IMR-90 (cell line): Measurements from ENCODE around the gene GLIPR1. TPM values are rescaled to one million over a fixed set of nuclear protein-coding genes. Genes with fewer than 3 reads are reported as not detected.

Source experiments
- ATAC-seq: fragments of 200-7000 bp; cut with Tn5 transposase; 2 replicates; pipeline ENCODE4 v1.9.1; 2020; ENCODE audit warnings: low read depth, mild to moderate bottlenecking, moderate library complexity
- BruUV-seq: library from RNA; stranded (reverse); fragments of 400-500 nt; replicated peaks from 2 replicates; lab custom pipeline; 2021; lab: Mats Ljungman, UMichigan
- CTCF ChIA-PET: fragments of 300-600 bp; formaldehyde crosslinking; extraction: SDS; loops from one replicate; lab custom pipeline; 2021; ENCODE audit warnings: antibody characterized with exemption; lab: Yijun Ruan, JAX
- POLR2A ChIA-PET: fragments of 300-600 bp; sonication (Branson Sonifier 250); formaldehyde crosslinking; loops from one replicate; lab custom pipeline; 2022; ENCODE audit warnings: antibody characterized with exemption; ENCODE audit not compliant: unreplicated experiment; lab: Charles Lee
- DNase-seq: peaks from one replicate; pipeline ENCODE4 v3.0.0; 2013
- H2AFZ ChIP-seq: replicated peaks from 2 replicates; pipeline ENCODE3; 2013; ENCODE audit warnings: low read length, mild to moderate bottlenecking; ENCODE audit not compliant: poor library complexity
- H2AK5ac ChIP-seq: 2 replicates; pipeline ENCODE4 v1.6.1; 2013; ENCODE audit warnings: low read depth, low read length, inconsistent platforms
- H2AK9ac ChIP-seq: replicated peaks from 2 replicates; pipeline ENCODE3; 2013; ENCODE audit warnings: mild to moderate bottlenecking, low read depth, low read length, moderate library complexity; ENCODE audit not compliant: poor library complexity
- H2BK120ac ChIP-seq: 2 replicates; pipeline ENCODE4 v1.6.1; 2013; ENCODE audit warnings: low read depth, low read length, inconsistent platforms
- H2BK15ac ChIP-seq: 3 replicates; pipeline ENCODE4 v1.6.1; 2013; ENCODE audit warnings: low read depth, low read length, inconsistent platforms
- H2BK20ac ChIP-seq: 2 replicates; pipeline ENCODE4 v1.6.1; 2013; ENCODE audit warnings: low read depth, mild to moderate bottlenecking, inconsistent platforms, low read length, moderate library complexity
- H2BK5ac ChIP-seq: 2 replicates; pipeline ENCODE4 v1.6.1; 2013; ENCODE audit warnings: mild to moderate bottlenecking, low read depth, low read length, inconsistent platforms; ENCODE audit not compliant: poor library complexity, severe bottlenecking
- H3K14ac ChIP-seq: replicated peaks from 2 replicates; pipeline ENCODE4 v1.6.1; 2013; ENCODE audit warnings: low read depth, low read length, inconsistent platforms
- H3K18ac ChIP-seq: 2 replicates; pipeline ENCODE4 v1.6.1; 2013; ENCODE audit warnings: low read depth, low read length, control low read depth
- H3K23ac ChIP-seq: 2 replicates; pipeline ENCODE4 v1.6.1; 2013; ENCODE audit warnings: low read depth, low read length, inconsistent platforms
- H3K27ac ChIP-seq: 2 replicates; pipeline ENCODE4 v1.5.1; 2013; ENCODE audit warnings: mild to moderate bottlenecking, control low read depth, low read length; ENCODE audit not compliant: insufficient read depth
- H3K27me3 ChIP-seq: 2 replicates; pipeline ENCODE4 v1.6.1; 2013; ENCODE audit warnings: low read length; ENCODE audit not compliant: control insufficient read depth, insufficient read depth
- H3K36me3 ChIP-seq: 2 replicates; pipeline ENCODE4 v1.6.1; 2013; ENCODE audit warnings: low read length, mixed read lengths; ENCODE audit not compliant: control insufficient read depth, insufficient read depth
- H3K4ac ChIP-seq: 2 replicates; pipeline ENCODE4 v1.6.1; 2013; ENCODE audit warnings: low read depth, low read length, inconsistent platforms
- H3K4me1 ChIP-seq: 2 replicates; pipeline ENCODE4 v1.6.1; 2013; ENCODE audit warnings: low read length, mixed read lengths; ENCODE audit not compliant: control insufficient read depth, insufficient read depth
- H3K4me2 ChIP-seq: 2 replicates; pipeline ENCODE4 v1.6.1; 2013; ENCODE audit warnings: low read depth, mild to moderate bottlenecking, control low read depth, low read length, moderate library complexity
- H3K4me3 ChIP-seq: 2 replicates; pipeline ENCODE4 v1.5.1; 2013; ENCODE audit warnings: low read depth, mild to moderate bottlenecking, control low read depth, low read length, moderate library complexity; ENCODE audit not compliant: insufficient read depth
- H3K56ac ChIP-seq: 2 replicates; pipeline ENCODE4 v1.6.1; 2013; ENCODE audit warnings: low read length, inconsistent platforms; ENCODE audit not compliant: insufficient read depth; ENCODE audit errors: extremely low read depth
- H3K79me1 ChIP-seq, 2 experiments: 2 replicates each; pipeline ENCODE4 v1.6.1; 2013; ENCODE audit warnings: low read length in 2 of 2, inconsistent platforms in 1 of 2, low read depth in 1 of 2
- H3K9ac ChIP-seq: 2 replicates; pipeline ENCODE4 v1.6.1; 2013; ENCODE audit warnings: low read depth, low read length, control low read depth
- H3K9me1 ChIP-seq: 2 replicates; pipeline ENCODE4 v1.6.1; 2013; ENCODE audit warnings: low read length, inconsistent platforms; ENCODE audit not compliant: insufficient read depth
- H3K9me3 ChIP-seq: 2 replicates; pipeline ENCODE4 v1.6.1; 2013; ENCODE audit warnings: low read length; ENCODE audit not compliant: control insufficient read depth, insufficient read depth
- H4K20me1 ChIP-seq: 2 replicates; pipeline ENCODE4 v1.6.1; 2013; ENCODE audit warnings: low read length, inconsistent platforms; ENCODE audit not compliant: insufficient read depth
- H4K5ac ChIP-seq: 2 replicates; pipeline ENCODE4 v1.6.1; 2013; ENCODE audit warnings: mild to moderate bottlenecking, low read depth, low read length, control low read depth
- H4K8ac ChIP-seq, 2 experiments: 2 replicates each; pipeline ENCODE4 v1.6.1; 2013; ENCODE audit warnings: low read depth in 2 of 2, low read length in 2 of 2, control low read depth in 1 of 2, inconsistent platforms in 1 of 2
- H4K91ac ChIP-seq: 2 replicates; pipeline ENCODE4 v1.6.1; 2013; ENCODE audit warnings: low read depth, low read length, inconsistent platforms; ENCODE audit not compliant: insufficient read depth
- BHLHE40 ChIP-seq: fragments of 150-350 bp; IDR thresholded peaks from 2 replicates; pipeline ENCODE4 v1.6.1; 2016; ENCODE audit warnings: mild to moderate bottlenecking, low read depth, low read length
- CEBPB ChIP-seq: IDR thresholded peaks from 2 replicates; pipeline ENCODE4 v1.6.1; 2012; ENCODE audit warnings: low read depth, low read length, improper control_type of control experiment
- FOS ChIP-seq: fragments of 150-350 bp; IDR thresholded peaks from 2 replicates; pipeline ENCODE4 v1.6.1; 2016; ENCODE audit warnings: low read depth, low read length
- MAFK ChIP-seq: IDR thresholded peaks from 2 replicates; pipeline ENCODE4 v1.6.1; 2012; ENCODE audit warnings: low read depth, low read length, improper control_type of control experiment
- MAZ ChIP-seq: IDR thresholded peaks from 2 replicates; pipeline ENCODE4 v1.6.1; 2012; ENCODE audit warnings: low read depth, mild to moderate bottlenecking, low read length, improper control_type of control experiment, moderate library complexity, borderline replicate concordance
- NFE2L2 ChIP-seq: fragments of 150-350 bp; IDR thresholded peaks from 2 replicates; pipeline ENCODE4 v1.6.1; 2016; ENCODE audit warnings: low read depth, mild to moderate bottlenecking, low read length
- POLR2A ChIP-seq: IDR thresholded peaks from 2 replicates; pipeline ENCODE4 v1.6.1; 2012; ENCODE audit warnings: mild to moderate bottlenecking, low read depth, low read length
- RAD21 ChIP-seq: IDR thresholded peaks from 2 replicates; pipeline ENCODE4 v1.6.1; 2012; ENCODE audit warnings: low read length, improper control_type of control experiment
- RCOR1 ChIP-seq: IDR thresholded peaks from 2 replicates; pipeline ENCODE4 v1.6.1; 2012; ENCODE audit warnings: mild to moderate bottlenecking, low read length, improper control_type of control experiment; ENCODE audit not compliant: insufficient replicate concordance
- RFX5 ChIP-seq: IDR thresholded peaks from 2 replicates; pipeline ENCODE4 v1.8.0; 2012; ENCODE audit warnings: low read depth, mild to moderate bottlenecking, low read length, moderate library complexity
- SMC3 ChIP-seq: fragments of 150-350 bp; IDR thresholded peaks from 2 replicates; pipeline ENCODE4 v1.6.1; 2016; ENCODE audit warnings: low read depth, mild to moderate bottlenecking, antibody characterized with exemption, low read length, moderate library complexity
- USF2 ChIP-seq: fragments of 150-350 bp; IDR thresholded peaks from 2 replicates; pipeline ENCODE4 v1.6.1; 2017; ENCODE audit warnings: mild to moderate bottlenecking, antibody characterized with exemption, low read length, low read depth
- WGBS, 2 experiments: methylation state at CpG; one replicate each; pipeline versions ENCODE4 v1.1.5 to v1.1.7; 2013; ENCODE audit warnings: missing lambda C conversion rate in 2 of 2; ENCODE audit not compliant: insufficient read length in 1 of 2; ENCODE audit errors: extremely low coverage in 2 of 2; 5-methylcytosine and 5-hydroxymethylcytosine counted together
- dilution Hi-C: fragments of 300-500 bp; cut with HindIII; formaldehyde crosslinking; loops from one replicate; pipeline ENCODE4 v1.14.3; 2018; ENCODE audit warnings: low sequenced_read_pairs; ENCODE audit not compliant: unreplicated experiment
- in situ Hi-C: fragments of 300-500 bp; cut with MboI; formaldehyde crosslinking; loops from 3 replicates; pipeline ENCODE4 v1.14.3; 2019; ENCODE audit warnings: low sequenced_read_pairs, inconsistent platforms, mixed read lengths
- intact Hi-C: fragments of 100-400 bp; cut with micrococcal nuclease; formaldehyde crosslinking; loops from 2 replicates; pipeline ENCODE4 v1.10.0; 2022
- polyA plus RNA-seq, 3 experiments: library from polyadenylated mRNA; depleted of rRNA; stranded (reverse); fragments of >200 nt; gene quantifications; 2 replicates each; pipeline ENCODE4 v1.2.3, GENCODE V29; 2012; ENCODE audit warnings: low replicate concordance in 1 of 3
- total RNA-seq: library from RNA; depleted of rRNA; stranded (reverse); fragments of >200 nt; gene quantifications from 2 replicates; pipeline ENCODE4 v1.2.3, GENCODE V29; 2012
- TF ChIP-seq, protein P1 (sequence below): fragments of 150-350 bp; IDR thresholded peaks from 2 replicates; pipeline ENCODE4 v1.6.1; 2016; ENCODE audit warnings: low read depth, mild to moderate bottlenecking, low read length, moderate library complexity, borderline replicate concordance
- TF ChIP-seq, protein P2 (sequence below): conservative IDR thresholded peaks from 2 replicates; pipeline ENCODE4 v1.5.1; 2012; ENCODE audit warnings: mild to moderate bottlenecking, low read depth, low read length, improper control_type of control experiment

Gene GLIPR1
- total and polyA plus RNA-seq, 2 of the 4 experiments (the other 2 are of a cell fraction), result 268 to 327 TPM

DNA sequence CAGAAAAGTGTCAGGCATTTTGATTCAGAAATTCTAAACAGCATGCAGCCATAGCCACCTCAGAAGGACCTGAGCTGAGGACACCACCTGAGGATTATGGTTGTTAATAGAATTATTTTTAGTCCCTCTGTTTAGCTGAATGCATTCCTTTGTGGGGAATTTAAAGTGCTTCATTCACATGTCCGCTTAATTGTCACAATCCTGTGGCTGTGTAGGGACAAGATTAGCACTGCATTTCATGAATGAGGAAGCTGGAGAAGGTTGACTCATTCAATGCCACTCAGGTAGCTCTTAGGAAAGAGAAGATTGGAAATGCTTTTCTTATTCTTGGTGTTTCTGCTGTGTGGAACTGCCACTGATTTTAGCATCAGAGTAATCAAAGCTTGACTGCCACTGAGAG lies 72.8 kb downstream of the GLIPR1 start:
- Histone ChIP-seq H4K91ac (peak overlapping the region; percentile 78), H3K4me1 (peaks cover 20% of the 10 kb centered on the region), H3K27ac (peak overlapping the region; percentile 75; the same call in 1 of the 2 replicates), H3K4me2 (peak overlapping the region; percentile 33; the same call in 1 of the 2 replicates), H2AK5ac (peak overlapping the region; percentile 53; the same call in 1 of the 2 replicates), H2AFZ (peak overlapping the region; percentile 71), H3K4ac (peak overlapping the region; percentile 61), H3K18ac (peak overlapping the region; percentile 70), H2BK15ac (peak overlapping the region; percentile 87; the same call in 2 of the 3 replicates), H3K4me3 (no peak overlapping the region), H4K5ac (peak overlapping the region; percentile 87), H3K9ac (peak overlapping the region; percentile 58), H3K79me1 (no peaks in the 10 kb centered on the region), H2BK20ac (peak overlapping the region; percentile 85), H2AK9ac (no peak overlapping the region), H3K56ac (no peak overlapping the region), H2BK5ac (peak overlapping the region; percentile 87), H2BK120ac (peak overlapping the region; percentile 87), H3K27me3 (no peaks in the 10 kb centered on the region), H3K9me3 (no peaks in the 10 kb centered on the region), H3K36me3 (no peaks in the 10 kb centered on the region), H3K9me1 (peaks cover 12% of the 10 kb centered on the region; the same call in 1 of the 2 replicates), H4K8ac (peak overlapping the region; percentile 60 to 82; a peak in 2 of 4 replicates), H3K14ac (peak overlapping the region; percentile 83), H3K23ac (peak overlapping the region; percentile 74; the same call in 1 of the 2 replicates), H4K20me1 (no peaks in the 10 kb centered on the region)
- no TSS peak for BruUV-seq
- TF ChIP-seq SMC3 (no peak), RFX5 (no peak), FOS (no peak), MAFK (no peak), RCOR1 (no peak), RAD21 (no peak), NFE2L2 (no peak), CEBPB (no peak), USF2 (no peak), MAZ (no peak), POLR2A (no peak), BHLHE40 (no peak)
- TF ChIP-seq, protein P1, sequence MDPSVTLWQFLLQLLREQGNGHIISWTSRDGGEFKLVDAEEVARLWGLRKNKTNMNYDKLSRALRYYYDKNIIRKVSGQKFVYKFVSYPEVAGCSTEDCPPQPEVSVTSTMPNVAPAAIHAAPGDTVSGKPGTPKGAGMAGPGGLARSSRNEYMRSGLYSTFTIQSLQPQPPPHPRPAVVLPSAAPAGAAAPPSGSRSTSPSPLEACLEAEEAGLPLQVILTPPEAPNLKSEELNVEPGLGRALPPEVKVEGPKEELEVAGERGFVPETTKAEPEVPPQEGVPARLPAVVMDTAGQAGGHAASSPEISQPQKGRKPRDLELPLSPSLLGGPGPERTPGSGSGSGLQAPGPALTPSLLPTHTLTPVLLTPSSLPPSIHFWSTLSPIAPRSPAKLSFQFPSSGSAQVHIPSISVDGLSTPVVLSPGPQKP, result no peak
- TF ChIP-seq, protein P2, sequence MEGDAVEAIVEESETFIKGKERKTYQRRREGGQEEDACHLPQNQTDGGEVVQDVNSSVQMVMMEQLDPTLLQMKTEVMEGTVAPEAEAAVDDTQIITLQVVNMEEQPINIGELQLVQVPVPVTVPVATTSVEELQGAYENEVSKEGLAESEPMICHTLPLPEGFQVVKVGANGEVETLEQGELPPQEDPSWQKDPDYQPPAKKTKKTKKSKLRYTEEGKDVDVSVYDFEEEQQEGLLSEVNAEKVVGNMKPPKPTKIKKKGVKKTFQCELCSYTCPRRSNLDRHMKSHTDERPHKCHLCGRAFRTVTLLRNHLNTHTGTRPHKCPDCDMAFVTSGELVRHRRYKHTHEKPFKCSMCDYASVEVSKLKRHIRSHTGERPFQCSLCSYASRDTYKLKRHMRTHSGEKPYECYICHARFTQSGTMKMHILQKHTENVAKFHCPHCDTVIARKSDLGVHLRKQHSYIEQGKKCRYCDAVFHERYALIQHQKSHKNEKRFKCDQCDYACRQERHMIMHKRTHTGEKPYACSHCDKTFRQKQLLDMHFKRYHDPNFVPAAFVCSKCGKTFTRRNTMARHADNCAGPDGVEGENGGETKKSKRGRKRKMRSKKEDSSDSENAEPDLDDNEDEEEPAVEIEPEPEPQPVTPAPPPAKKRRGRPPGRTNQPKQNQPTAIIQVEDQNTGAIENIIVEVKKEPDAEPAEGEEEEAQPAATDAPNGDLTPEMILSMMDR, result no peak
- ATAC-seq (no peak; the same call in 1 of the 2 replicates), DNase-seq (no peak)
- in situ Hi-C loops (no loop called here), dilution Hi-C loops (no loop called here), intact Hi-C loops (no loop called here)
- POLR2A ChIA-PET, result no interaction called here
- CTCF ChIA-PET, result interaction anchor here (0.7 kb wide), 1 partner anchor 25 kb away, joined by 3 read pairs; no protein-coding TSS in a partner anchor
- no CpG with 5 or more reads among the region's 1 CpG for WGBS, 2 experiments
